K562 (cell line): Measurements from ENCODE around the gene UBALD2. TPM values are rescaled to one million over a fixed set of nuclear protein-coding genes. Genes with fewer than 3 reads are reported as not detected.

ENCODE experiments used
- CAMTA2 ChIP-seq: fragments of 250-450 bp; sonication (Bioruptor Pico); conservative IDR thresholded peaks from 2 replicates; pipeline ENCODE4 v1.5.1; 2022
- CBFA2T3 ChIP-seq: fragments of 450-650 bp; IDR thresholded peaks from 2 replicates; pipeline ENCODE4 v1.6.1; 2017
- CBX2 ChIP-seq: fragments of 200-600 bp; sonication (generic); IDR thresholded peaks from one replicate; pipeline ENCODE4 v1.6.1; 2012; ENCODE audit warnings: mild to moderate bottlenecking, low read length, inconsistent platforms; ENCODE audit not compliant: insufficient read depth, poor library complexity, severe bottlenecking
- ELF1 ChIP-seq: fragments of 200-800 bp; sonication (Bioruptor generic); IDR thresholded peaks from 2 replicates; pipeline ENCODE4 v1.6.1; 2016; ENCODE audit warnings: missing genetic modification characterization, missing compliant biosample characterization
- FOXA1 ChIP-seq: fragments of 450-650 bp; IDR thresholded peaks from 2 replicates; pipeline ENCODE4 v1.6.1; 2016; ENCODE audit warnings: mild to moderate bottlenecking, borderline replicate concordance
- FOXJ3 ChIP-seq: sonication (generic); formaldehyde crosslinking; IDR thresholded peaks from 2 replicates; pipeline ENCODE4 v1.4.0; 2020; ENCODE audit warnings: mild to moderate bottlenecking, missing genetic modification reagents
- ILF3 ChIP-seq: fragments of 450-650 bp; IDR thresholded peaks from 2 replicates; pipeline ENCODE4 v1.6.1; 2018; ENCODE audit warnings: antibody characterized with exemption, mild to moderate bottlenecking, moderate library complexity, borderline replicate concordance
- JUND ChIP-seq, 2 experiments: IDR thresholded peaks; 2 replicates in 1 of 2; 3 replicates in 1 of 2; pipeline ENCODE4 v1.6.1; 2011; ENCODE audit warnings: borderline replicate concordance in 2 of 2, low read depth in 2 of 2, low read length in 2 of 2, improper control_type of control experiment in 1 of 2, missing biosample characterization in 1 of 2, missing genetic modification characterization in 1 of 2, missing genetic modification reagents in 1 of 2
- MIER1 ChIP-seq: fragments of 450-650 bp; IDR thresholded peaks from 2 replicates; pipeline ENCODE4 v1.6.1; 2016; ENCODE audit warnings: antibody characterized with exemption, mild to moderate bottlenecking, low read depth
- MTF1 ChIP-seq: fragments of 250-450 bp; sonication (Bioruptor Pico); IDR thresholded peaks from 2 replicates; pipeline ENCODE4 v1.9.0; 2021; ENCODE audit warnings: moderate library complexity, mild to moderate bottlenecking, inconsistent platforms, borderline replicate concordance
- NFATC3 ChIP-seq: fragments of 450-650 bp; IDR thresholded peaks from 2 replicates; pipeline ENCODE4 v1.6.1; 2017; ENCODE audit warnings: mild to moderate bottlenecking
- SLC30A9 ChIP-seq: fragments of 250-450 bp; sonication (Bioruptor Pico); IDR thresholded peaks from 2 replicates; pipeline ENCODE4 v1.8.0; 2022; ENCODE audit warnings: mild to moderate bottlenecking, moderate library complexity
- ZBTB1 ChIP-seq: sonication (generic); formaldehyde crosslinking; IDR thresholded peaks from 2 replicates; pipeline ENCODE4 v1.8.1; 2023; ENCODE audit warnings: missing genetic modification reagents, low read depth, mild to moderate bottlenecking, borderline replicate concordance
- ZNF444 ChIP-seq: fragments of 250-450 bp; sonication (Bioruptor Pico); IDR thresholded peaks from 2 replicates; pipeline ENCODE4 v1.4.0; 2020; ENCODE audit warnings: mild to moderate bottlenecking, moderate library complexity
- ZNF449 ChIP-seq: fragments of 250-450 bp; sonication (Bioruptor Pico); IDR thresholded peaks from 2 replicates; pipeline ENCODE4 v1.8.0; 2022; ENCODE audit warnings: moderate library complexity, mild to moderate bottlenecking, inconsistent platforms
- polyA plus RNA-seq, 8 experiments: library from polyadenylated mRNA; depleted of rRNA in 4 of 8; stranded (reverse) in 5 of 8; unstranded in 3 of 8; fragments of >200 nt; fragmentation: Nextera tagmentation in 2 of 8; fragmentation: Illumina TruSeq in 1 of 8; extraction: Ambion mirVana in 2 of 8; extraction: Trizol in 1 of 8; gene quantifications; 2 replicates each; pipeline versions ENCODE4 v1.2.1 to v1.2.3, GENCODE V29; 2011 to 2014; ENCODE audit warnings: inconsistent platforms in 1 of 8, missing spikeins in 1 of 8
- total RNA-seq, 7 experiments: library from RNA; depleted of rRNA in 6 of 7; stranded (reverse); fragments of >200 nt in 6 of 7; fragmentation: Illumina TruSeq in 2 of 7; extraction: Trizol in 2 of 7; gene quantifications; 2 replicates each; pipeline versions ENCODE4 v1.2.1 to v1.2.3, GENCODE V29; 2011 to 2021; ENCODE audit warnings: low replicate concordance in 1 of 7
- TF ChIP-seq, protein P1 (sequence below): fragments of 450-650 bp; IDR thresholded peaks from 2 replicates; pipeline ENCODE4 v1.7.0; 2016; ENCODE audit warnings: borderline replicate concordance
- TF ChIP-seq, protein P2 (sequence below): fragments of 200-800 bp; sonication (Bioruptor generic); IDR thresholded peaks from 2 replicates; pipeline ENCODE4 v1.6.1; 2017; ENCODE audit warnings: missing genetic modification characterization, missing compliant biosample characterization
- TF ChIP-seq, protein P3 (sequence below), 3 experiments: fragments of 200-800 bp in 1 of 3; fragments of 250-450 bp in 1 of 3; fragments of 450-650 bp in 1 of 3; sonication (Bioruptor Pico) in 1 of 3; sonication (Bioruptor generic) in 1 of 3; formaldehyde crosslinking in 1 of 3; IDR thresholded peaks; 2 replicates each; pipeline versions ENCODE4 v1.6.1 to v1.8.0; 2016 to 2022; ENCODE audit warnings: mild to moderate bottlenecking in 2 of 3, missing genetic modification characterization in 2 of 3, missing compliant biosample characterization in 1 of 3, moderate library complexity in 1 of 3

Gene UBALD2
- total and polyA plus RNA-seq, 9 of the 15 experiments (the other 6 are each of a cell fraction or from before 2014, with no cell fraction given), result 2.3 to 94.1 (median 25.3) TPM

DNA sequence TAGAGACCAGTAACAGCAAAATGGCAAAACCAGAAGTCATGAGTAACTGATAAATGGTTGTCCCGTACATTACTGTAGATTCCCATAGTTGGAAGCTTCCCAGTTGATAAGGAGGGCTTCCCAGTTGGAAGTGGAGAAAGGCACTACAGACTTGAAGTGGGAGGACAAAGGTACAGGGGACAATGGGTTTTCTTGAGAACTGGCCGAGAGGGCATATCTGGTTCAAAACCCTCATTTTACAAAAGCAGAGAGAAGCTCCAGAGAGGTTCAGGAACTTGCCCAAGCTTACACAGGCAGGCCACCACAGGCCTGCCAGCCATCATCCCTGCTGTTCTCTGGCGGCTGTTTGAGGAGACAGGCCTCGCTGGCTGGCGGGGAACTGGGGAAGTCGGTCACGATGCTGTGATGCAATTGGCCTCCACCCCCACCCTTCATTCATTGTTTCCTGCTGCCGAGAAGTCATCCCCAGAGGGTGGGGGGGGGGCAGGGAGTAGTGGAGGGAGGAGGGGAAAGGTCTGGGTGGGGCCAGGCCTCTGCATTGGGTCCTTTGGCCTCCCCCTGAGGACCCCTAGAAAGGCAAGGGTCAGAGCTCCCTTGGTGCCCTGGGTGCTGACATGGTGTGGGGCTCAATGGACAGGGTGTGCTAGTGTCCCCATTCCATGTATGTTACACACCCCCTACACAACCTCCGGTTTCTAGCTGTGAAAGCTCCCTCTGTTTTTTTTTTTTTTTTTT lies 3.0 kb downstream of the UBALD2 start (continued):
- TF ChIP-seq, protein P1, sequence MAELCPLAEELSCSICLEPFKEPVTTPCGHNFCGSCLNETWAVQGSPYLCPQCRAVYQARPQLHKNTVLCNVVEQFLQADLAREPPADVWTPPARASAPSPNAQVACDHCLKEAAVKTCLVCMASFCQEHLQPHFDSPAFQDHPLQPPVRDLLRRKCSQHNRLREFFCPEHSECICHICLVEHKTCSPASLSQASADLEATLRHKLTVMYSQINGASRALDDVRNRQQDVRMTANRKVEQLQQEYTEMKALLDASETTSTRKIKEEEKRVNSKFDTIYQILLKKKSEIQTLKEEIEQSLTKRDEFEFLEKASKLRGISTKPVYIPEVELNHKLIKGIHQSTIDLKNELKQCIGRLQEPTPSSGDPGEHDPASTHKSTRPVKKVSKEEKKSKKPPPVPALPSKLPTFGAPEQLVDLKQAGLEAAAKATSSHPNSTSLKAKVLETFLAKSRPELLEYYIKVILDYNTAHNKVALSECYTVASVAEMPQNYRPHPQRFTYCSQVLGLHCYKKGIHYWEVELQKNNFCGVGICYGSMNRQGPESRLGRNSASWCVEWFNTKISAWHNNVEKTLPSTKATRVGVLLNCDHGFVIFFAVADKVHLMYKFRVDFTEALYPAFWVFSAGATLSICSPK, result no peak
- TF ChIP-seq CAMTA2 (CRISPR knock-in tag) (no peak), CBX2 (no peak), MTF1 (CRISPR knock-in tag) (no peak), ZNF444 (CRISPR knock-in tag) (no peak), CBFA2T3 (0 out of 2 replicates have a peak, but pooled peaks have one; percentile 9), ZNF449 (CRISPR knock-in tag) (no peak), MIER1 (0 out of 2 replicates have a peak, but pooled peaks have one; percentile 21), ZBTB1 (CRISPR knock-in tag) (no peak), FOXJ3 (CRISPR knock-in tag) (no peak), NFATC3 (0 out of 2 replicates have a peak, but pooled peaks have one; percentile 42), JUND (IDR thresholded peaks at IDR 0.05; ENCODE audit: borderline replicate concordance, low read depth, low read length) (peak; percentile 78), JUND (tag; IDR thresholded peaks at IDR 0.05; ENCODE audit: borderline replicate concordance, low read depth, low read length) (peak; percentile 63; the same call in 1 of the 3 replicates), ILF3 (no peak), ELF1 (tag) (no peak), FOXA1 (no peak), SLC30A9 (no peak)
- TF ChIP-seq, protein P2, sequence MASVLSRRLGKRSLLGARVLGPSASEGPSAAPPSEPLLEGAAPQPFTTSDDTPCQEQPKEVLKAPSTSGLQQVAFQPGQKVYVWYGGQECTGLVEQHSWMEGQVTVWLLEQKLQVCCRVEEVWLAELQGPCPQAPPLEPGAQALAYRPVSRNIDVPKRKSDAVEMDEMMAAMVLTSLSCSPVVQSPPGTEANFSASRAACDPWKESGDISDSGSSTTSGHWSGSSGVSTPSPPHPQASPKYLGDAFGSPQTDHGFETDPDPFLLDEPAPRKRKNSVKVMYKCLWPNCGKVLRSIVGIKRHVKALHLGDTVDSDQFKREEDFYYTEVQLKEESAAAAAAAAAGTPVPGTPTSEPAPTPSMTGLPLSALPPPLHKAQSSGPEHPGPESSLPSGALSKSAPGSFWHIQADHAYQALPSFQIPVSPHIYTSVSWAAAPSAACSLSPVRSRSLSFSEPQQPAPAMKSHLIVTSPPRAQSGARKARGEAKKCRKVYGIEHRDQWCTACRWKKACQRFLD, result peak; percentile 74; the same call in 1 of the 2 replicates
- TF ChIP-seq, protein P3, sequence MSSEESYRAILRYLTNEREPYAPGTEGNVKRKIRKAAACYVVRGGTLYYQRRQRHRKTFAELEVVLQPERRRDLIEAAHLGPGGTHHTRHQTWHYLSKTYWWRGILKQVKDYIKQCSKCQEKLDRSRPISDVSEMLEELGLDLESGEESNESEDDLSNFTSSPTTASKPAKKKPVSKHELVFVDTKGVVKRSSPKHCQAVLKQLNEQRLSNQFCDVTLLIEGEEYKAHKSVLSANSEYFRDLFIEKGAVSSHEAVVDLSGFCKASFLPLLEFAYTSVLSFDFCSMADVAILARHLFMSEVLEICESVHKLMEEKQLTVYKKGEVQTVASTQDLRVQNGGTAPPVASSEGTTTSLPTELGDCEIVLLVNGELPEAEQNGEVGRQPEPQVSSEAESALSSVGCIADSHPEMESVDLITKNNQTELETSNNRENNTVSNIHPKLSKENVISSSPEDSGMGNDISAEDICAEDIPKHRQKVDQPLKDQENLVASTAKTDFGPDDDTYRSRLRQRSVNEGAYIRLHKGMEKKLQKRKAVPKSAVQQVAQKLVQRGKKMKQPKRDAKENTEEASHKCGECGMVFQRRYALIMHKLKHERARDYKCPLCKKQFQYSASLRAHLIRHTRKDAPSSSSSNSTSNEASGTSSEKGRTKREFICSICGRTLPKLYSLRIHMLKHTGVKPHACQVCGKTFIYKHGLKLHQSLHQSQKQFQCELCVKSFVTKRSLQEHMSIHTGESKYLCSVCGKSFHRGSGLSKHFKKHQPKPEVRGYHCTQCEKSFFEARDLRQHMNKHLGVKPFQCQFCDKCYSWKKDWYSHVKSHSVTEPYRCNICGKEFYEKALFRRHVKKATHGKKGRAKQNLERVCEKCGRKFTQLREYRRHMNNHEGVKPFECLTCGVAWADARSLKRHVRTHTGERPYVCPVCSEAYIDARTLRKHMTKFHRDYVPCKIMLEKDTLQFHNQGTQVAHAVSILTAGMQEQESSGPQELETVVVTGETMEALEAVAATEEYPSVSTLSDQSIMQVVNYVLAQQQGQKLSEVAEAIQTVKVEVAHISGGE (CRISPR knock-in tag; IDR thresholded peaks at IDR 0.05), result peak in 1 of 3 experiments; percentile 18; a peak in 1 of 6 replicates
